HG02943 (cell line): Measurements from ENCODE around the gene ARHGAP36.

Source experiments
- ATAC-seq: cut with Tn5 transposase; IDR thresholded peaks from one replicate; pipeline ENCODE4 v1.9.1; 2021; ENCODE audit warnings: mild to moderate bottlenecking, low read depth, moderate library complexity; ENCODE audit not compliant: unreplicated experiment

Gene ARHGAP36

GRCh38 chrX:131058136-131058868 lies at the start of gene ARHGAP36:
Gene ARHGAP36, plus strand, starts transcription at chrX:131058346. Its CDS starts 23,320 bp downstream, at chrX:131081666.
- no peak for ATAC-seq

- ATAC-seq, result no peak
Observed at GRCh38 chrX:131010186-131010585, 48.0 kb upstream of the ARHGAP36 start.

GRCh38 chrX:131025336-131025735 lies 32.8 kb upstream of the ARHGAP36 start:
- no peak for ATAC-seq

GRCh38 chrX:131032354-131033230 lies 25.6 kb upstream of the ARHGAP36 start:
- ATAC-seq, result no peak

- ATAC-seq, result no peak
Observed at GRCh38 chrX:131034063-131034462, 24.1 kb upstream of the ARHGAP36 start.

GRCh38 chrX:131040781-131041180 lies 17.4 kb upstream of the ARHGAP36 start:
- no peak for ATAC-seq

- no peak for ATAC-seq
Observed at GRCh38 chrX:131041667-131042066, 16.5 kb upstream of the ARHGAP36 start.

- no peak for ATAC-seq
Observed at GRCh38 chrX:131045726-131046125, 12.4 kb upstream of the ARHGAP36 start.

- ATAC-seq, result no peak
Observed at GRCh38 chrX:131046596-131046995, 11.6 kb upstream of the ARHGAP36 start.

- ATAC-seq, result no peak
Observed at GRCh38 chrX:131047180-131047579, 11.0 kb upstream of the ARHGAP36 start.

- ATAC-seq, result no peak
Observed at GRCh38 chrX:131053076-131053475, 5.1 kb upstream of the ARHGAP36 start.

- ATAC-seq, result no peak
Observed at GRCh38 chrX:131054906-131055305, 3.2 kb upstream of the ARHGAP36 start.

- ATAC-seq, result no peak
Observed at GRCh38 chrX:131057706-131058105, 440 bp upstream of the ARHGAP36 start.

- no peak for ATAC-seq
Observed at GRCh38 chrX:131059246-131059645, 1.1 kb downstream of the ARHGAP36 start.

GRCh38 chrX:131060147-131060546 lies 2.0 kb downstream of the ARHGAP36 start:
- ATAC-seq, result no peak

- ATAC-seq, result no peak
Observed at GRCh38 chrX:131061306-131061705, 3.2 kb downstream of the ARHGAP36 start.

- ATAC-seq, result no peak
Observed at GRCh38 chrX:131063613-131064012, 5.5 kb downstream of the ARHGAP36 start.

- ATAC-seq, result no peak
Observed at GRCh38 chrX:131066237-131066636, 8.1 kb downstream of the ARHGAP36 start.

GRCh38 chrX:131067216-131067615 lies 9.1 kb downstream of the ARHGAP36 start:
- ATAC-seq, result no peak

GRCh38 chrX:131067846-131068745 lies 9.9 kb downstream of the ARHGAP36 start:
- no peak for ATAC-seq
